Karpas-422 (cell line): Measurements from ENCODE around the gene REEP3. TPM values are rescaled to one million over a fixed set of nuclear protein-coding genes. Genes with fewer than 3 reads are reported as not detected.
"Not testable (repeated sequence)": the region's sequence is repeated elsewhere in the genome, so short reads cannot be mapped to it uniquely, and the experiment has no call there.

Experiments
- DNase-seq: peaks from one replicate; pipeline ENCODE4 v3.0.0-alpha.2; 2015
- H2AFZ ChIP-seq: fragments of 200-600 bp; sonication (generic); 2 replicates; pipeline ENCODE4 v1.6.1; 2014; ENCODE audit warnings: antibody characterized with exemption, low read length, mixed read lengths
- H3K27ac ChIP-seq: fragments of 200-600 bp; sonication (generic); 2 replicates; pipeline ENCODE4 v1.5.1; 2014; ENCODE audit warnings: mild to moderate bottlenecking, low read length, moderate library complexity
- H3K27me3 ChIP-seq: fragments of 200-600 bp; sonication (generic); 2 replicates; pipeline ENCODE4 v1.6.1; 2014; ENCODE audit warnings: low read length, mixed read lengths
- H3K36me3 ChIP-seq: fragments of 200-600 bp; sonication (generic); 2 replicates; pipeline ENCODE4 v1.6.1; 2014; ENCODE audit warnings: low read length, mixed read lengths; ENCODE audit not compliant: insufficient read depth
- H3K4me1 ChIP-seq: fragments of 200-600 bp; sonication (generic); 2 replicates; pipeline ENCODE4 v1.6.1; 2014; ENCODE audit warnings: mild to moderate bottlenecking, low read length, mixed read lengths
- H3K4me2 ChIP-seq: fragments of 200-600 bp; sonication (generic); 2 replicates; pipeline ENCODE4 v1.6.1; 2014; ENCODE audit warnings: low read length, low read depth, mild to moderate bottlenecking; ENCODE audit not compliant: poor library complexity, severe bottlenecking
- H3K4me3 ChIP-seq: fragments of 200-600 bp; sonication (generic); 2 replicates; pipeline ENCODE4 v1.5.1; 2014; ENCODE audit warnings: mild to moderate bottlenecking, antibody characterized with exemption, low read length, mixed read lengths
- H3K79me2 ChIP-seq: fragments of 200-600 bp; sonication (generic); 2 replicates; pipeline ENCODE4 v1.6.1; 2014; ENCODE audit warnings: mild to moderate bottlenecking, low read length, mixed read lengths
- H3K9ac ChIP-seq: fragments of 200-600 bp; sonication (generic); 2 replicates; pipeline ENCODE4 v1.6.0; 2014; ENCODE audit warnings: low read length
- H3K9me2 ChIP-seq: fragments of 200-600 bp; sonication (generic), shearing (Covaris generic); replicated peaks from 2 replicates; pipeline ENCODE4 v1.6.0; 2014; ENCODE audit warnings: mild to moderate bottlenecking, low read length, moderate library complexity; ENCODE audit not compliant: insufficient read depth
- H3K9me3 ChIP-seq: fragments of 300-700, 200-600 bp; sonication (generic); 2 replicates; pipeline ENCODE4 v1.6.1; 2014; ENCODE audit warnings: low read length, mixed read lengths
- H4K20me1 ChIP-seq: fragments of 200-600 bp; sonication (generic); 2 replicates; pipeline ENCODE4 v1.6.1; 2014; ENCODE audit warnings: mild to moderate bottlenecking, antibody characterized with exemption, low read length, low read depth; ENCODE audit not compliant: insufficient read depth
- total RNA-seq: library from RNA; depleted of rRNA; stranded (reverse); fragments of >200 nt; shearing (Covaris generic); gene quantifications from 2 replicates; pipeline ENCODE4 v1.2.3, GENCODE V29; 2014; ENCODE audit warnings: low replicate concordance

Gene REEP3
- total RNA-seq, 1 experiment from 2014 or later, result 1.8 TPM

GRCh38 chr10:63558132-63558784, 37.1 kb downstream of the REEP3 start:
- H3K27ac ChIP-seq, result no peak overlapping the region
- H3K79me2 ChIP-seq, result no peaks in the 10 kb centered on the region

GRCh38 chr10:63561341-63561740, 40.1 kb downstream of the REEP3 start:
- H3K9ac ChIP-seq, result no peak overlapping the region
- no peak for DNase-seq
- no peaks in the 10 kb centered on the region for H3K4me1 ChIP-seq
- H2AFZ ChIP-seq, result no peak overlapping the region
- no peaks in the 10 kb centered on the region for H3K9me3 ChIP-seq
- no peaks in the 10 kb centered on the region for H3K79me2 ChIP-seq
- no peak overlapping the region for H3K4me2 ChIP-seq
- no peaks in the 10 kb centered on the region for H3K36me3 ChIP-seq
- no peak overlapping the region for H3K4me3 ChIP-seq
- H3K9me2 ChIP-seq, result no peaks in the 10 kb centered on the region
- H4K20me1 ChIP-seq, result no peaks in the 10 kb centered on the region
- H3K27ac ChIP-seq, result no peak overlapping the region
- H3K27me3 ChIP-seq, result no peaks in the 10 kb centered on the region

More at GRCh38 chr10:63558132-63558784, 37.1 kb downstream of the REEP3 start:
- Histone ChIP-seq H3K27me3 (no peaks in the 10 kb centered on the region), H2AFZ (no peak overlapping the region), H3K36me3 (no peaks in the 10 kb centered on the region), H3K9ac (no peak overlapping the region), H3K9me3 (no peaks in the 10 kb centered on the region), H3K4me1 (peaks cover 4% of the 10 kb centered on the region; the same call in 1 of the 2 replicates), H3K9me2 (no peaks in the 10 kb centered on the region), H4K20me1 (0 out of 2 replicates have a peak, but pooled peaks cover under 1% of the 10 kb centered on the region), H3K4me2 (no peak overlapping the region), H3K4me3 (no peak overlapping the region)
- no peak for DNase-seq

GRCh38 chr10:63562391-63562790, 41.2 kb downstream of the REEP3 start:
- Histone ChIP-seq H3K79me2 (no peaks in the 10 kb centered on the region), H3K27ac (no peak overlapping the region), H4K20me1 (no peaks in the 10 kb centered on the region), H2AFZ (no peak overlapping the region), H3K4me1 (no peaks in the 10 kb centered on the region), H3K27me3 (no peaks in the 10 kb centered on the region), H3K9me2 (no peaks in the 10 kb centered on the region), H3K9me3 (no peaks in the 10 kb centered on the region), H3K4me2 (no peak overlapping the region), H3K9ac (no peak overlapping the region), H3K36me3 (no peaks in the 10 kb centered on the region), H3K4me3 (no peak overlapping the region)
- no peak for DNase-seq

- no peaks in the 10 kb centered on the region for H3K79me2 ChIP-seq
- no peak overlapping the region for H3K9ac ChIP-seq
- H3K9me2 ChIP-seq, result no peaks in the 10 kb centered on the region
- no peaks in the 10 kb centered on the region for H3K4me1 ChIP-seq
- peak; percentile 19 for DNase-seq
- H3K9me3 ChIP-seq, result no peaks in the 10 kb centered on the region
- no peak overlapping the region for H2AFZ ChIP-seq
- H3K4me2 ChIP-seq, result no peak overlapping the region
- no peak overlapping the region for H3K27ac ChIP-seq
- H4K20me1 ChIP-seq, result no peaks in the 10 kb centered on the region
- no peaks in the 10 kb centered on the region for H3K36me3 ChIP-seq
- no peak overlapping the region for H3K4me3 ChIP-seq
- no peaks in the 10 kb centered on the region for H3K27me3 ChIP-seq
Measured at GRCh38 chr10:63562857-63563256, 41.7 kb downstream of the REEP3 start.

GRCh38 chr10:63563623-63564022, 42.4 kb downstream of the REEP3 start:
- Histone ChIP-seq H3K79me2 (no peaks in the 10 kb centered on the region), H3K4me2 (no peak overlapping the region)

GRCh38 chr10:63564731-63565130, 43.5 kb downstream of the REEP3 start:
- DNase-seq, H2AFZ ChIP-seq, H3K4me3 ChIP-seq, H3K27ac ChIP-seq, H3K4me1 ChIP-seq, H3K36me3 ChIP-seq, H3K9me2 ChIP-seq, H3K79me2 ChIP-seq, H3K27me3 ChIP-seq, H3K4me2 ChIP-seq, H3K9me3 ChIP-seq, H3K9ac ChIP-seq, H4K20me1 ChIP-seq: not testable (repeated sequence)

More at GRCh38 chr10:63563623-63564022, 42.4 kb downstream of the REEP3 start:
- Histone ChIP-seq H3K27ac (no peak overlapping the region), H2AFZ (no peak overlapping the region), H3K27me3 (no peaks in the 10 kb centered on the region), H4K20me1 (no peaks in the 10 kb centered on the region), H3K9ac (no peak overlapping the region), H3K4me3 (no peak overlapping the region), H3K4me1 (no peaks in the 10 kb centered on the region), H3K36me3 (no peaks in the 10 kb centered on the region), H3K9me3 (no peaks in the 10 kb centered on the region), H3K9me2 (no peaks in the 10 kb centered on the region)
- DNase-seq, result no peak

GRCh38 chr10:63573068-63573697, 52.0 kb downstream of the REEP3 start:
- Histone ChIP-seq H3K4me1 (no peaks in the 10 kb centered on the region), H4K20me1 (no peaks in the 10 kb centered on the region), H3K36me3 (no peaks in the 10 kb centered on the region), H2AFZ (no peak overlapping the region), H3K9me3 (no peaks in the 10 kb centered on the region), H3K4me2 (no peak overlapping the region), H3K27me3 (no peaks in the 10 kb centered on the region), H3K9ac (no peak overlapping the region), H3K9me2 (no peaks in the 10 kb centered on the region), H3K27ac (no peak overlapping the region), H3K4me3 (no peak overlapping the region), H3K79me2 (no peaks in the 10 kb centered on the region)
- DNase-seq, result no peak

GRCh38 chr10:63574011-63574410, 52.8 kb downstream of the REEP3 start:
- no peak for DNase-seq
- Histone ChIP-seq H3K9me3 (no peaks in the 10 kb centered on the region), H3K9me2 (no peaks in the 10 kb centered on the region), H3K4me1 (no peaks in the 10 kb centered on the region), H3K36me3 (no peaks in the 10 kb centered on the region), H3K4me3 (no peak overlapping the region), H3K27me3 (no peaks in the 10 kb centered on the region), H3K9ac (no peak overlapping the region), H3K4me2 (no peak overlapping the region), H4K20me1 (no peaks in the 10 kb centered on the region), H3K27ac (no peak overlapping the region), H3K79me2 (no peaks in the 10 kb centered on the region), H2AFZ (no peak overlapping the region)
